Kidney (tissue), 14 donors: ENCODE results near the gene SPIC. TPM values are rescaled to one million over a fixed set of nuclear protein-coding genes. Genes with fewer than 3 reads are reported as not detected.

Source experiments
- DNase-seq, 5 donors: peaks; one replicate each; pipeline ENCODE4 v3.0.0-alpha.2; 2013 to 2020
- FAIRE-seq: peaks from 2 replicates; lab custom pipeline; 2012; peaks lifted over from hg19 to GRCh38; lab: Jason Lieb, UNC
- H3K27ac ChIP-seq, 2 donors: one replicate each; pipeline ENCODE4 v1.7.0; 2013; ENCODE audit warnings: low read depth in 2 of 2, low read length in 2 of 2, inconsistent platforms in 1 of 2
- H3K27me3 ChIP-seq: one replicate; pipeline ENCODE4 v1.7.1; 2013; ENCODE audit warnings: low read length, inconsistent platforms; ENCODE audit not compliant: control insufficient read depth, insufficient read depth
- H3K36me3 ChIP-seq, 3 donors: one replicate each; pipeline versions ENCODE4 v1.7.0 to v1.7.1; 2013; ENCODE audit warnings: low read length in 3 of 3, control low read depth in 1 of 3, inconsistent platforms in 1 of 3; ENCODE audit not compliant: insufficient read depth in 3 of 3, control insufficient read depth in 2 of 3
- H3K4me1 ChIP-seq, 3 donors: one replicate each; pipeline versions ENCODE4 v1.7.0 to v1.7.1; 2013; ENCODE audit warnings: low read length in 3 of 3, inconsistent platforms in 1 of 3, low read depth in 1 of 3; ENCODE audit not compliant: control insufficient read depth in 2 of 3, insufficient read depth in 2 of 3
- H3K4me3 ChIP-seq, 3 donors: one replicate each; pipeline versions ENCODE4 v1.7.0 to v1.8.1; 2013; ENCODE audit warnings: low read length in 3 of 3, control low read depth in 1 of 3, inconsistent platforms in 1 of 3
- H3K9ac ChIP-seq, 3 donors: one replicate each; pipeline versions ENCODE4 v1.7.0 to v1.7.1; 2013; ENCODE audit warnings: low read length in 3 of 3, control low read depth in 1 of 3, inconsistent platforms in 1 of 3
- H3K9me3 ChIP-seq, 3 donors: one replicate each; pipeline versions ENCODE4 v1.7.0 to v1.7.1; 2013; ENCODE audit warnings: low read length in 3 of 3, control low read depth in 1 of 3, inconsistent platforms in 1 of 3; ENCODE audit not compliant: control insufficient read depth in 2 of 3, insufficient read depth in 1 of 3
- intact Hi-C: fragments of 100-400 bp; cut with DNase I; formaldehyde crosslinking; loops from one replicate; pipeline ENCODE4 v1.11.1; 2022
- polyA plus RNA-seq: library from polyadenylated mRNA; stranded (reverse); fragments of 350-450 nt; fragmentation: Illumina TruSeq; extraction: RNeasy Lipid Tissue Mini Kit (QIAGEN cat#74804); gene quantifications from one replicate; pipeline ENCODE4 v1.2.3, GENCODE V29; 2014; ENCODE audit warnings: low read depth, low replicate concordance; ENCODE audit not compliant: insufficient read depth
- total RNA-seq: library from RNA; stranded (reverse); fragmentation: NEBNext Ultra II Directional; extraction: Animal tissue kit (Norgen Biotek cat#: 25700); gene quantifications from one replicate; pipeline ENCODE4 v1.2.1, GENCODE V29; 2021
- TF ChIP-seq, protein P1 (sequence below): IDR thresholded peaks from 3 replicates; pipeline ENCODE4 v1.5.1; 2012; ENCODE audit warnings: mild to moderate bottlenecking, moderate library complexity, borderline replicate concordance; ENCODE audit not compliant: insufficient read depth; ENCODE audit errors: extremely low read depth
- donor health status: control.
- donor health status: control.
- donor health status: control.
- donor health status: control.
- donor health status: control.
- donor health status: DM: yes; HTN: yes; CAD: no.
- donor health status: Normal renal cell carcinoma (clear cell type).

The SPIC gene
- total and polyA plus RNA-seq, 2 donors from 2014 or later, result 0.44 TPM; not detected in 1

DNA sequence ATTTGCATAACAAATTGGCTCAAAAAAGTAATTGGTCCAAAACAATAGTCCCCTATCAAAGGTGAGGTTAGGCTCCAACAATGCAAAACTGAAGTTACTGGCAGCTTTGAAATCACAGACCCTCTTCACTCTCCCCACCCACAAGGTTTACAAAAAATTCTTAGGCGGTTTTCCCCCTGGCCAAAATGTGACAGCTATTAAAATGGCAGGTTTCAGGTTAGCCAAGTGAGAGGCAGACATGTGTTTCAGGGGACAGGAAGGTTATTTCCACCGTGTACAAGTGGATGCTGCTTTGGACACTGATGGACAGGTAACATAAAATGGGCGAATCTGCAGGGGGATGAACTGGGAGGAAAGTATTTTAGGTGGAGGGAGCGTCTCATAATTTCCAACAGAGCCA lies 888 bp upstream of the SPIC start:
- Histone ChIP-seq H3K27ac (no peak overlapping the region), H3K36me3 (no peaks in the 10 kb centered on the region)
- intact Hi-C loops, result no loop called here

DNA sequence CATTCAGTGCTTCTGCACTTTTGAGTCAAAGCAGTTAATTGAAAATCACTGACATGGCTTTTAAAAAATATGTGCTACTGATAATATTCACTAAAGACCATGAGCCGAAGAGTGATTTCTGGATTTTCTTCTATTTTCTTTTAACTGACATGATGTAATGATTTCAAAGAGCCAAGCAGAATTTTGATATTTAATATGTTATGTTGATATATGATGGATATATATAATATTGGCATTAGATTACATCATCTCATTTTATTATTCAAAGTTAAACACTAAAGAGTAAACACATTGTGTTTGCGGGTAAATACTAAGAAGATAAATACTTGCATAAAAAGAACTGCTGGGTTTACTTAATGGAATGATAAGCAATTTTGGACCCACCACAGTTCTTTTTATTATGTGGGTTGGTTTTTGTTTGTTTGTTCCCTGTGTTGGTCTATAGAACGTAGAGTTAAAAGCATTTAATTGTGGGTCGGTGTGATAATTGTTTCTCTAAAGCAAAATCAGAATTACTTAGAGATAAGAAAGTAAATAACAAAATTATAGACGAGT lies 692 bp downstream of the SPIC start:
- Histone ChIP-seq H3K27me3 (no peaks in the 10 kb centered on the region), H3K36me3 (no peaks in the 10 kb centered on the region), H3K4me3 (no peak overlapping the region), H3K4me1 (no peaks in the 10 kb centered on the region), H3K9ac (no peak overlapping the region), H3K9me3 (no peaks in the 10 kb centered on the region), H3K27ac (no peak overlapping the region)
- TF ChIP-seq, protein P1, sequence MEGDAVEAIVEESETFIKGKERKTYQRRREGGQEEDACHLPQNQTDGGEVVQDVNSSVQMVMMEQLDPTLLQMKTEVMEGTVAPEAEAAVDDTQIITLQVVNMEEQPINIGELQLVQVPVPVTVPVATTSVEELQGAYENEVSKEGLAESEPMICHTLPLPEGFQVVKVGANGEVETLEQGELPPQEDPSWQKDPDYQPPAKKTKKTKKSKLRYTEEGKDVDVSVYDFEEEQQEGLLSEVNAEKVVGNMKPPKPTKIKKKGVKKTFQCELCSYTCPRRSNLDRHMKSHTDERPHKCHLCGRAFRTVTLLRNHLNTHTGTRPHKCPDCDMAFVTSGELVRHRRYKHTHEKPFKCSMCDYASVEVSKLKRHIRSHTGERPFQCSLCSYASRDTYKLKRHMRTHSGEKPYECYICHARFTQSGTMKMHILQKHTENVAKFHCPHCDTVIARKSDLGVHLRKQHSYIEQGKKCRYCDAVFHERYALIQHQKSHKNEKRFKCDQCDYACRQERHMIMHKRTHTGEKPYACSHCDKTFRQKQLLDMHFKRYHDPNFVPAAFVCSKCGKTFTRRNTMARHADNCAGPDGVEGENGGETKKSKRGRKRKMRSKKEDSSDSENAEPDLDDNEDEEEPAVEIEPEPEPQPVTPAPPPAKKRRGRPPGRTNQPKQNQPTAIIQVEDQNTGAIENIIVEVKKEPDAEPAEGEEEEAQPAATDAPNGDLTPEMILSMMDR, result no peak
- no peak for FAIRE-seq
- DNase-seq, result no peak
- intact Hi-C loops, result no loop called here

More for the DNA sequence above, 888 bp upstream of the SPIC start:
- no peak for DNase-seq
- Histone ChIP-seq H3K9ac (no peak overlapping the region), H3K27me3 (no peaks in the 10 kb centered on the region), H3K9me3 (no peaks in the 10 kb centered on the region), H3K4me1 (no peaks in the 10 kb centered on the region), H3K4me3 (no peak overlapping the region)
- FAIRE-seq, result no peak
- TF ChIP-seq, protein P1, result no peak

DNA sequence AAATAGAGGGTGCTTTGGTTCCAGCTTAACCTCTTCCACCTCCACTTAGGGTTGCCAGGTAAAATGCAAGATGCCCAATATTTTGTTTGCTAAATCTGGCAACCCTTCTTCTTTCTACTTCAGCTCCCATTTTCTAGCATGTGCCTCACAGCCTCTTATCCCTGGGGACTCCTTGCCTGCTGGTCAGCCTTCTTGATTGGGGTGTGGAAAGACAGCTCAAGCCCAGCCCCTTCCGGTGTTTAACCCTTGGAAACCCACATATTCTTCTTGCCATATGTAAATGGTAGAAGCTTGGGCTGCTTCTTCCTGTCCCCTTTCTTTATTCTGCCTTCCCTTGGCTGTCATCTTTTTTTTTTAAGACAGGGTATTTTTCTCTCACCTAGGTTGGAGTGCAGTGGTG lies 5.7 kb downstream of the SPIC start:
- Histone ChIP-seq H3K9me3 (no peaks in the 10 kb centered on the region), H3K4me3 (no peak overlapping the region), H3K4me1 (no peaks in the 10 kb centered on the region), H3K36me3 (no peaks in the 10 kb centered on the region), H3K27me3 (no peaks in the 10 kb centered on the region), H3K9ac (no peak overlapping the region), H3K27ac (no peak overlapping the region)
- intact Hi-C loops, result no loop called here
- DNase-seq, result no peak
- no peak for FAIRE-seq
- TF ChIP-seq, protein P1, result no peak

DNA sequence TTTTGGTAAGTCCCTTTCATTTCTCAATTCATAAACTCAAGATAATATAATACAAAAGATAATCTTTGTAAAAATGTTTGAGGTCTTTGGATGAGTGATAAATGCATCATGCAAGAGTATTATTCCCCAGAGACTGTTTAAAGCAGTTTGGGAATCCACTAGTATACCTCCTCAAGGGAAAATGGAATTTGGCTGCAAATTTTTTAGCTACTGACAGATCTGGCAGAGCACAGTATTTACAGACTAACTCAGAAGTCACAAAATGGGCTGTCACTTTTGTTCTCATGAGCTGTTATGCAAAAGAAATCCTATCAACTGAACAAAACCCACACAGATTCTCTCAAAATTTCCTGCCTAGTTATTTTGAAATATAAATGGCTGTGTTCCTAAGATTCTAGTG lies 9.9 kb downstream of the SPIC start:
- FAIRE-seq (no peak), DNase-seq (peak in 1 of 5 donors; percentile 8)
- Histone ChIP-seq H3K9ac (no peak overlapping the region), H3K27me3 (no peaks in the 10 kb centered on the region), H3K4me3 (no peak overlapping the region), H3K27ac (no peak overlapping the region), H3K4me1 (no peaks in the 10 kb centered on the region), H3K9me3 (no peaks in the 10 kb centered on the region), H3K36me3 (no peaks in the 10 kb centered on the region)
- TF ChIP-seq, protein P1, result no peak
- intact Hi-C loops, result no loop called here
